GM12878 (cell line): ENCODE data around the gene HEPHL1. TPM values are rescaled to one million over a fixed set of nuclear protein-coding genes. Genes with fewer than 3 reads are reported as not detected.

ENCODE experiments used
- ATAC-seq: fragments of 200-7000 bp; cut with Tn5 transposase; 3 replicates; pipeline ENCODE4 v1.9.1; 2020; ENCODE audit warnings: mild to moderate bottlenecking, moderate library complexity
- BruUV-seq: library from RNA; stranded (reverse); fragments of 400-500 nt; replicated peaks from 2 replicates; lab custom pipeline; 2021; lab: Mats Ljungman, UMichigan
- CTCF ChIA-PET: fragments of 300-600 bp; sonication (Branson Sonifier 250); formaldehyde crosslinking; extraction: SDS; loops from one replicate; lab custom pipeline; 2021; ENCODE audit warnings: inconsistent platforms; lab: Yijun Ruan, JAX
- POLR2A ChIA-PET: fragments of 350-600 bp; formaldehyde crosslinking; extraction: SDS; loops from one replicate; lab custom pipeline; 2021; ENCODE audit warnings: inconsistent platforms; lab: Charles Lee
- RAD21 ChIA-PET: fragments of 300-600 bp; sonication (Branson Sonifier 250); formaldehyde crosslinking; loops from one replicate; lab custom pipeline; 2023; ENCODE audit warnings: antibody characterized with exemption; ENCODE audit not compliant: unreplicated experiment; lab: Charles Lee
- SMC1A ChIA-PET: fragments of 300-600 bp; sonication (Branson Sonifier 250); formaldehyde crosslinking; loops from one replicate; lab custom pipeline; 2023; ENCODE audit not compliant: unreplicated experiment, uncharacterized antibody; lab: Charles Lee
- DNase-seq: peaks from one replicate; pipeline ENCODE4 v3.0.0-alpha.2; 2011; ENCODE audit warnings: low read depth, low spot score
- FAIRE-seq: peaks from 3 replicates; lab custom pipeline; 2011; peaks lifted over from hg19 to GRCh38; lab: Jason Lieb, UNC
- H2AFZ ChIP-seq: 2 replicates; pipeline ENCODE4 v1.6.0; 2011; ENCODE audit warnings: low read depth, low read length, control low read depth; ENCODE audit not compliant: control insufficient read depth
- H3K27ac ChIP-seq: 2 replicates; pipeline ENCODE4 v1.5.1; 2011; ENCODE audit warnings: control low read depth; ENCODE audit not compliant: control insufficient read depth, insufficient read depth
- H3K27me3 ChIP-seq, 2 experiments: replicated peaks in 1 of 2; 2 replicates each; pipeline versions ENCODE4 v1.6.0 to v1.6.1; 2011; ENCODE audit warnings: low read length in 1 of 2; ENCODE audit not compliant: control insufficient read depth in 2 of 2, insufficient read depth in 2 of 2
- H3K36me3 ChIP-seq, 2 experiments: 2 replicates each; pipeline ENCODE4 v1.5.1; 2011; ENCODE audit warnings: low read length in 1 of 2; ENCODE audit not compliant: control insufficient read depth in 2 of 2, insufficient read depth in 2 of 2
- H3K4me1 ChIP-seq: 2 replicates; pipeline ENCODE4 v1.6.1; 2011; ENCODE audit warnings: mild to moderate bottlenecking, low read length, moderate library complexity, mixed read lengths; ENCODE audit not compliant: control insufficient read depth, insufficient read depth
- H3K4me2 ChIP-seq: 2 replicates; pipeline ENCODE4 v1.6.0; 2011; ENCODE audit warnings: control low read depth; ENCODE audit not compliant: control insufficient read depth, insufficient read depth
- H3K4me3 ChIP-seq: fragments of 200-600 bp; sonication (generic); 2 replicates; pipeline ENCODE4 v1.5.1; 2016
- H3K79me2 ChIP-seq: 2 replicates; pipeline ENCODE4 v1.6.0; 2011; ENCODE audit warnings: low read length; ENCODE audit not compliant: control insufficient read depth, insufficient read depth
- H3K9ac ChIP-seq: 2 replicates; pipeline ENCODE4 v1.8.0; 2011; ENCODE audit warnings: low read length, control low read depth, mixed read lengths; ENCODE audit not compliant: control insufficient read depth, insufficient read depth
- H3K9me3 ChIP-seq: replicated peaks from 3 replicates; pipeline ENCODE4 v1.5.1; 2011; ENCODE audit warnings: mild to moderate bottlenecking, low read length; ENCODE audit not compliant: control insufficient read depth, insufficient read depth
- H4K20me1 ChIP-seq: 2 replicates; pipeline ENCODE4 v1.6.0; 2011; ENCODE audit not compliant: control insufficient read depth, insufficient read depth
- ATF7 ChIP-seq: fragments of 450-650 bp; IDR thresholded peaks from 2 replicates; pipeline ENCODE4 v1.6.1; 2016; ENCODE audit warnings: low read depth, mild to moderate bottlenecking
- BCL3 ChIP-seq: IDR thresholded peaks from 2 replicates; pipeline ENCODE4 v1.6.1; 2011; ENCODE audit warnings: borderline replicate concordance, low read depth, mild to moderate bottlenecking, moderate library complexity, low read length; ENCODE audit not compliant: insufficient read depth, poor library complexity, severe bottlenecking
- FOXM1 ChIP-seq: IDR thresholded peaks from 2 replicates; pipeline ENCODE4 v1.6.1; 2012; ENCODE audit warnings: low read depth, mild to moderate bottlenecking, inconsistent platforms, low read length, moderate library complexity
- GABPA ChIP-seq: IDR thresholded peaks from 2 replicates; pipeline ENCODE4 v1.6.1; 2014; ENCODE audit warnings: antibody characterized with exemption, low read depth, mild to moderate bottlenecking, inconsistent platforms
- IKZF1 ChIP-seq: fragments of 450-650 bp; conservative IDR thresholded peaks from 2 replicates; pipeline ENCODE4 v1.6.1; 2017; ENCODE audit warnings: antibody characterized with exemption, mild to moderate bottlenecking
- NFYB ChIP-seq: IDR thresholded peaks from 2 replicates; pipeline ENCODE4 v1.6.1; 2011; ENCODE audit warnings: low read depth, mild to moderate bottlenecking, low read length, improper control_type of control experiment, moderate library complexity; ENCODE audit not compliant: insufficient read depth
- POLR2A ChIP-seq: IDR thresholded peaks from 2 replicates; pipeline ENCODE4 v1.6.1; 2011; ENCODE audit warnings: low read depth, mild to moderate bottlenecking, low read length
- RELA ChIP-seq: fragments of 450-650 bp; IDR thresholded peaks from 2 replicates; pipeline ENCODE4 v1.8.0; 2014; ENCODE audit warnings: borderline replicate concordance; ENCODE audit not compliant: partially characterized antibody
- SPI1 ChIP-seq: IDR thresholded peaks from 2 replicates; pipeline ENCODE4 v1.6.1; 2011; ENCODE audit warnings: low read depth, mild to moderate bottlenecking, low read length, moderate library complexity, borderline replicate concordance; ENCODE audit not compliant: insufficient read depth
- STAT3 ChIP-seq: IDR thresholded peaks from 2 replicates; pipeline ENCODE4 v1.6.1; 2011; ENCODE audit warnings: low read depth, low read length, improper control_type of control experiment
- ZBTB40 ChIP-seq: fragments of 450-650 bp; IDR thresholded peaks from 2 replicates; pipeline ENCODE4 v1.6.1; 2016; ENCODE audit warnings: mild to moderate bottlenecking, moderate library complexity, borderline replicate concordance
- WGBS: methylation state at CpG from one replicate; pipeline ENCODE4 v1.1.6; 2016; ENCODE audit warnings: low lambda C conversion rate; ENCODE audit not compliant: insufficient replicate concordance, insufficient coverage; ENCODE audit errors: missing lambda C conversion rate; 5-methylcytosine and 5-hydroxymethylcytosine counted together
- in situ Hi-C: fragments of 300-500 bp; cut with MboI; formaldehyde crosslinking; loops from 9 replicates; pipeline ENCODE4 v1.14.3; 2018; ENCODE audit warnings: mixed read lengths
- intact Hi-C: fragments of 100-400 bp; cut with micrococcal nuclease; formaldehyde crosslinking; loops from one replicate; pipeline ENCODE4 v1.14.2; 2022; ENCODE audit not compliant: unreplicated experiment
- polyA plus RNA-seq, 11 experiments: library from polyadenylated mRNA; depleted of rRNA in 4 of 11; unstranded in 6 of 11; stranded (reverse) in 5 of 11; fragments of >200 nt; fragmentation: Nextera tagmentation in 4 of 11; fragmentation: Illumina TruSeq in 1 of 11; extraction: Ambion mirVana in 4 of 11; extraction: Trizol in 1 of 11; gene quantifications; 1 replicate in 1 of 11; 2 replicates in 10 of 11; pipeline versions ENCODE4 v1.2.1 to v1.2.3, GENCODE V29; 2011 to 2016; ENCODE audit warnings: inconsistent platforms in 2 of 11, missing spikeins in 2 of 11, low read depth in 1 of 11
- total RNA-seq, 4 experiments: library from RNA; depleted of rRNA in 3 of 4; stranded (reverse); fragments of >200 nt in 3 of 4; fragmentation: Illumina TruSeq in 1 of 4; extraction: Trizol in 1 of 4; gene quantifications; 2 replicates each; pipeline versions ENCODE4 v1.2.1 to v1.2.3, GENCODE V29; 2013 to 2021

Gene HEPHL1
- total and polyA plus RNA-seq, 10 of the 15 experiments (the other 5 are each of a cell fraction or from before 2014, with no cell fraction given), result 0.02 to 0.08 (median 0.05) TPM; not detected in 6

- no peaks in the 10 kb centered on the region for H4K20me1 ChIP-seq
- ChIA-PET CTCF (no interaction called here), RAD21 (no interaction called here), POLR2A (no interaction called here), SMC1A (no interaction called here)
- TF ChIP-seq NFYB (no peak), FOXM1 (no peak), ATF7 (no peak), GABPA (no peak), SPI1 (no peak), POLR2A (no peak), IKZF1 (no peak), BCL3 (no peak), STAT3 (no peak), RELA (no peak), ZBTB40 (no peak)
- H2AFZ ChIP-seq, result no peak overlapping the region
- intact Hi-C loops (no loop called here), in situ Hi-C loops (no loop called here)
- no peak for FAIRE-seq
- H3K27me3 ChIP-seq, result no peaks in the 10 kb centered on the region
- BruUV-seq, result no TSS peak
- no peaks in the 10 kb centered on the region for H3K9me3 ChIP-seq
- H3K4me2 ChIP-seq, result no peak overlapping the region
- H3K36me3 ChIP-seq, result peaks cover 5 to 7% of the 10 kb centered on the region in 2 experiments
- H3K4me1 ChIP-seq, result peaks cover 10% of the 10 kb centered on the region
- H3K79me2 ChIP-seq, result peaks cover 8% of the 10 kb centered on the region
- ATAC-seq, result no peak
- DNase-seq, result no peak
- H3K9ac ChIP-seq, result no peak overlapping the region
- H3K4me3 ChIP-seq, result no peak overlapping the region
- WGBS, result 98% methylated on average over 6 of the region's 6 CpGs
- H3K27ac ChIP-seq, result no peak overlapping the region
Observed at GRCh38 chr11:94152678-94153065, 131.5 kb downstream of the HEPHL1 start.
